ENCODE data around the gene KCNQ5. TPM values are rescaled to one million over a fixed set of nuclear protein-coding genes. Genes with fewer than 3 reads are reported as not detected.

KCNQ5 gene
- polyA plus RNA-seq, 4 donors = 0.24 to 0.41 (median 0.32) TPM

GRCh38 chr6:72941263-72941662 lies 319.4 kb downstream of the KCNQ5 start:
- DNase-seq (ENCODE audit: low read depth in 4 of 4, low spot score in 3 of 4) = no peak

DNA sequence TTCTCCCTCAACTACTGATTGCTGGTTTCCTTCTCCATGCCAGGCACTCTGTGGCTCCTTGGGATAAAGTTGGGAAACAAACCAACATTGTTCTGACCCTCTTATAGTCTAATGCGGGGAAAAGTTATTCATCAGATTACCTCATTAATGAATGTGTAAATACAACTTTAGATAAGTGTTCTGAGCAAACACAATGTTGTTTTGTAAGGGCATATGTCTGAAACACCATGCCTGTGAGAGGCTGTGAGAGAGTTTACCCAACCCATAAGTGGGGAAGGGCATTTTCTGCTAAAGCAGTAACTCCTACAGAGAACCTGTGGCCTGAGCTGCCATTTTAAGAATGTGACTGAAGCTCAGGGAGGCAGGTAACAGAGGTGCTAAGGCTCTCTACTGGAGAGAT lies 319.9 kb downstream of the KCNQ5 start:
- no peak for DNase-seq (ENCODE audit: low read depth in 4 of 4, low spot score in 3 of 4)

GRCh38 chr6:72943699-72944098 lies 321.8 kb downstream of the KCNQ5 start:
- DNase-seq (ENCODE audit: low read depth in 4 of 4, low spot score in 3 of 4) = no peak

DNA sequence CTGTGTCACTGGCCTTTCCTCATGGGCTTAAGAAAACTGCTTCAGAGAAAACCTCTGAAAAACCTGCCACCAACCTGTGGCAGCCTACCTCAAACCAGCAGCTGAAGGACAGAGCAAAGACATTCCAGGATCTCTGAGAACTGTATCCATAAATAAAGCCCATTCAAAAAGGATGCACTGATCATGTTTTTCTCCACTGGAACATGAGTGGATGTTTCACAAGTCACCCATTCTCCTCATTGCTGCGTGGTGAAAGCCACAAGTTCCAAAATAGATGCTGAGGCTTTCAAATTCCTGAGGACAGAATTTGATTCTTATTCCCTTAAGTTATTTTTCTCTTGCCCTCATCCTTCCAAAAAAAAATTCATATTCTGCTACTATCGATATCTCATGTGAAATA lies 322.8 kb downstream of the KCNQ5 start:
- no peak for DNase-seq (ENCODE audit: low read depth in 4 of 4, low spot score in 3 of 4)

DNA sequence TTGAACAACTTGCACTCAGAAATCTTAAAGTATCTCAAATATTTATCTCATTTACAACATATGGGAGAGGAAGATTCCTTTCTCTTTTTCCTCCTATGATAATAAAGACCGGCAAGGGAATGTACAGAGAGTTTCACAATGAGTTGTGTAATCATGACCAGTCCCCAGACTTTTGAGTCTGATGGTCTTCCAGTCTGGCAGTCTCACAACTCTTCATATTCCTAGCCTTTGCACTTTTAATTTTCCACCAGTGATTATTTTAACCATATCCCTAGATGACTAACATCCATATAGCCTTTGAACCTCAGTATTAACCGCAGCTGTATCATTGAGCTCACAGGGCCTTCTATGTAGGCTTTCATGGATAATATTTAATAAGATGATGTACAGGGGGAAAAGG lies 324.9 kb downstream of the KCNQ5 start:
- DNase-seq (ENCODE audit: low read depth in 4 of 4, low spot score in 3 of 4) = no peak

DNA sequence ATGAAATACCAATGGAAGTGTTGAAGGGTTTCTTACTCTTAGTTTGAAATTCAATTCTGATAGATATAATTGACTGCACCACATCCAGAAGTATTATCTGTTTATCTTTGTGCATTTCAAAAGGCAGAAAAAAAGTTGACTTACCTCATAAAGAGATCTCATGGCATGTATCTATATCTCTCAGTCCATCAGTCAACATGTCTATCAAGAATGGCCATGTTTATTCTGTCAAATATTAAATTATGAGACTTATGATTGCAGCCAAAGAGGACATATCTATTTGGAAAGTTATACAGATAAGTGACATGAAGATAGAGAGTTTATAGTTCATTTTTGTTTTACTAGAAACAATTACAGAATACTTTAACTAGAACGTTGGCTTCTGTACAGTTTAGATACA lies 325.7 kb downstream of the KCNQ5 start:
- no peak for DNase-seq (ENCODE audit: low read depth in 4 of 4, low spot score in 3 of 4)

DNA sequence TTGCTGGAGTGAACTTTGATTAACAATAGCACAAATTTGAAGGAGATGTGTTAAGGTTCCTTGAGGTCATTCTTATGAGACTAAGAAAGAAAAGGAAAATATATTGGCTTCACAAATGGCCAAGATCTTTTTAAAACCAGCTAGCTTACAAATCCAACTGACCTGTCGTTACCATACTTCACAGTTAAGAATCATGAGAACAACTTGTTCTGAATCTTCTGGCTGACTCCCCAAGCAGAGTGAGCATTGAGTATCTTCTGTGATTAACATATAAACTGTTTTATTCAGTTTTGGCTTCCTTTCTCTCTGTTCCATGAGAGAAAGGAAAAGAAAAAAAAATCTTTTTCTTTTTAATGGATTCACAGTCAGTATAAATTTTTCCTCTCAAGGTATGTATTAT lies 326.3 kb downstream of the KCNQ5 start:
- no peak for DNase-seq (ENCODE audit: low read depth in 4 of 4, low spot score in 3 of 4)

DNA sequence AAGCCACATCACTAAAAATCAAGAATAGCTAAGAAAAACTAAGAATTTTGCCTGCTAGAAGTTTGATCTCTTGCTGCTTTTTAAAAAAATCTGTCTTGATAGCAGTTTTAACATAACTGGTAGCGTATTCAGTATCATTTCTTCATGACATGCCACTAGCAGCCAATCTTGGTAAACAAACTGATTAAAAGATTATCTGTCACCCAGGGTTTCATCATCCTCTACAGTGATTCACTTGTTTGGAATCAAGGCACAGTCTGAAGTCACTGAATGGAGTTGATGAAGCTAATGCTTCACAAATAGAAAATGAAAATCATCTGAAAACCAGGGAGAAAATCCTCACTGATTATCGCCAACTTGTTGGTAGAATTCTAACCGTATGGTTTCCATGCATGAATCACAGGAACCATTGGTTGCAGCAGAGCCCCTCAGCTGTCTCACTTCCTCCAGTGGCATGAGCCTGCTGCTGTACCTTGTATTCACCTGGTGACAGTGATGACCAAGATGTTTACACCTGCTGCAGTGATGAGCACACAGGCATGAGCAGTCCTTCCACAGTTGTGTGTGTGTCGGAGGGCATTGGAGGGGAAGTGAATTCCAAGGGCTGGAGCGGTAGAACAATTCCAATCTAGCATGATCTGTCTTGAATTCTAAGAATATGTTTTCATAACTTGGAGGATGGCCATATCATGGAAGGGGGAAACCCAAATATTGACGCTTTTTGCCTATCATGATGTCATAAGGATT lies 328.4 kb downstream of the KCNQ5 start:
- DNase-seq (ENCODE audit: low read depth in 4 of 4, low spot score in 3 of 4) = no peak

DNA sequence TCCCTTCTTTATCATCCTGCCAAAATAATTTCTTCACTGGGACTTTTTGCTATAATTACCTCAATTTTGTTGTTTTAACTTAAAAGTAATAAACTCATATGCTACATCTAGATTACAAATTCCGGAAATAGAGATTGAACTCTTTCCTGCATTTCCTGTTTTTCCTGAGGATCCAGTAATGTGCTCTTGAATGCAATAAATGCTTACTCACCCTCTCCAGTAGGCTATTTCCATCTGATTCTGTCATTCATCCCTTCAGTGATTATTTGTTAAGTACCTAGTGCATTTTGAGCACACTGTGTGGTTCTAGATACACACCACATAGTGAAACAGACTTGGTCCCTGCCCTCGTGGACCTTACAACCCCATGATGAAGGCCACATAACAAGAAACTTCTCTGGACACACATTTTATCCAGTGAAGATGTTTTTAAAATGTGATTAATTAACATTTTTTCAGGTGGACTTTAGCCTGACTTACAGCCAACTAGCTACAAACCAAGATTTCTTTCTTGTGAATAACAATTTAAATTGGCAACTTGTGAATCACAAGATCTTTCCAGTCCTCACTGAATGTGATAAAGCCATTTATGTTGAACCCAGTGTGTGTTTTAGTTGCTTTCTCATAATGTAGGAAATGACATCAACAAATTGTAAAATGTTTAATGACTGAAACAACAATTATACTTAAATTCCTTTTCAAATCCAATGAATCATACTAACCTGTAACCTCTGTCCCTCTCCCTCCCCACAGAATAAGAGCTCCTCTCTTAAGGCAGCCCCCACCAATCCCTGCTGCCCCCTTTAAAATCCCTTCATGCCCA lies 331.2 kb downstream of the KCNQ5 start:
- no peak for DNase-seq (ENCODE audit: low read depth in 4 of 4, low spot score in 3 of 4)

GRCh38 chr6:72953971-72954381 lies 332.1 kb downstream of the KCNQ5 start:
- DNase-seq (ENCODE audit: low read depth in 4 of 4, low spot score in 3 of 4) = no peak

DNA sequence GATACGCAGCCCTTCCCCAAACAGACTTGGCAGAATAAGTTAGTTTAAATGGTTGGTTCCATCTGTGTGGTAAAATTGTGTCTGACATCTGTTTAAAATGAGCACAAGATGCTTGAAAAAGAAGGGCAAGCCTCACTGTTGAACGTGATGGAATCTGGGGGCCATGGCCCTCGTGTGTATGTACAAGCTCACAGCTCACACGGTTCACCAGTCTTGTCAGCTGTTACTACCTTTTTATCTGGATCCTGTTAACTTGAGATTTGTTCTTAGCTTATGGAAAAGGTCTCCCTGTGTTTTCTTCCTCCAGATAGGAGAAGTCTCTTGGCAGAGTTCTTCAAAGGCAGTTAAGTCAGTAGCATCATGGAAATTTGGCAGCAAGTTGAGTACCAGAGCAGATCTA lies 332.9 kb downstream of the KCNQ5 start:
- peak in 1 of 4 donors; percentile 18 for DNase-seq (ENCODE audit: low read depth in 4 of 4, low spot score in 3 of 4)

DNA sequence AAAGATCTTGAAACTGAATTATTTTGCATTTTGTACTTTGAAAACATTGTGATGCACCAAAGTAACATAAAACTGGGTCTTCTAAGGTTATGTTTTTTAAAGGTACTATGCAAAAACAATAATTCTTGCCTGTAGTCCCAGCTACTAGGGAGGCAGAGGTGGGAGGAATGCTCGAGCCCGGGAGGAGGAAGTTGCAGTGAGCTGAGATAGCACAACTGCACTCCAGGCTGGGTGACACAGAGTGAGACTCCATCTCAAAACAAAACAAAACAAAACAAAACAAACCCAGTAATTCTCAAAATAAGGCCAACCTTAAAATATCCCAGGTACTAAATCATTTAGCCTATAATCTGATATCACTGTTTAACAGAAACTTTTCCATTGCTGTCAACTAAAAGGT lies 333.8 kb downstream of the KCNQ5 start:
- no peak for DNase-seq (ENCODE audit: low read depth in 4 of 4, low spot score in 3 of 4)

- DNase-seq (ENCODE audit: low read depth in 4 of 4, low spot score in 3 of 4) = no peak
Measured at GRCh38 chr6:72956272-72956671, 334.4 kb downstream of the KCNQ5 start.

DNA sequence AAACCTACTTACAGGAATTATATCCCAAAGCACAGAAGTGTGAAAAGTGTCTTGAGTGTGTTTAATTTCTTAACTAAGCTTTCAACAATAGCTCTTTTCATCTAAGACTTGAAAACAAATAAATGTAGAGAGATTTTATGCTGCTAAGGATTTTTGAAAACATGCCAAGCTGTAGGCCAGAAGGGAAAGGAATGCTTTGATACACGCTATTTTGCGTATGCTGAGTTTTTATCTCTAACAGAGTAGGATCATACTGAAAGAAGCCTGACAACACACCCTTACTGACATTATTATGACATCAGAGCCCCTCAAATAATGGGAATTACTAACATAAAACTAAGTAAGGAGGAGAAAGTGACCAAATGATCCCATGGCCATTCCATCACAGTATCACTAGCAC lies 338.0 kb downstream of the KCNQ5 start:
- no peak for DNase-seq (ENCODE audit: low read depth in 4 of 4, low spot score in 3 of 4)

DNA sequence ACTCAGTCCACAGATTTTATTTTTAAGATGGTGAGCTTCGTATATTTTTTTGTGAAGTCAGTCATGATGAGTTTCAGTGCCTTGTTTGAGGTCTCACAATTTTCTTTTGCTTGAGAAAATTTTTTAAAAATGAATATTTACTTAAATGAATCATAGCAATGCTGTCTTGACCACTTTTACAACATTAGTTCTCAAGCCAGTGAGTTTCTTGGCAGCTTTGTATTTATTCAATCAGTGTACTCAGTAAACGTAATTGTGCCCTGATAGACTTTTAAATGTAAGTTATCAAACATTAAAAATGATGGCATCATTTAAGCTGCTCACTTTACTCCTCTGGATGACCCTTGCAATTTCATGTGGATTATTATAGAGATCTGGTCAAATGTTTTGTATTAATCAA lies 342.1 kb downstream of the KCNQ5 start:
- DNase-seq (ENCODE audit: low read depth in 4 of 4, low spot score in 3 of 4) = no peak

GRCh38 chr6:72966628-72967280 lies 344.9 kb downstream of the KCNQ5 start:
- no peak for DNase-seq (ENCODE audit: low read depth in 4 of 4, low spot score in 3 of 4)

- no peak for DNase-seq (ENCODE audit: low read depth in 4 of 4, low spot score in 3 of 4)
Measured at GRCh38 chr6:72967329-72967728, 345.5 kb downstream of the KCNQ5 start.

GRCh38 chr6:72968704-72969103 lies 346.8 kb downstream of the KCNQ5 start:
- no peak for DNase-seq (ENCODE audit: low read depth in 4 of 4, low spot score in 3 of 4)

- DNase-seq (ENCODE audit: low read depth in 4 of 4, low spot score in 3 of 4) = no peak
Measured at GRCh38 chr6:72969666-72970065, 347.8 kb downstream of the KCNQ5 start.

- DNase-seq (ENCODE audit: low read depth in 4 of 4, low spot score in 3 of 4) = no peak
Measured at GRCh38 chr6:72972579-72972978, 350.7 kb downstream of the KCNQ5 start.

DNA sequence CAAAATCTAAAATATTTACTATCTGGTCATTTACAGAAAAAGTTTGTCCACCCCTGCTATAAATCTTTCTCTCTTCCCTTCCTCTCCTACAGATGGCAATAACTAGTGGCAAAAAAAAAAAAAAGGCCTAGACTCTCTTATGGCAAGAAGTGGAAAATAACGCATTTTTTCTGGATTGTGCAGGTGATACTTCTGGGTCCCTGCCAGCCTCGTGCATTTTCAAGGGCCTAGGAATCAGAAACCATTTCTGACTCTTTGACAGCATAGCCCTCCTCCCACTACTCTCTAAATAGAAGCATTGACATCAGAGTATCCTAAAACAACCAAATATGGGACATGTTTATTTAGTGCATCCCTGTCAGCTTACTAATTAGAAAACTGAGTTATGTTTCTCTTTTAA lies 352.4 kb downstream of the KCNQ5 start:
- DNase-seq (ENCODE audit: low read depth in 4 of 4, low spot score in 3 of 4) = no peak

DNA sequence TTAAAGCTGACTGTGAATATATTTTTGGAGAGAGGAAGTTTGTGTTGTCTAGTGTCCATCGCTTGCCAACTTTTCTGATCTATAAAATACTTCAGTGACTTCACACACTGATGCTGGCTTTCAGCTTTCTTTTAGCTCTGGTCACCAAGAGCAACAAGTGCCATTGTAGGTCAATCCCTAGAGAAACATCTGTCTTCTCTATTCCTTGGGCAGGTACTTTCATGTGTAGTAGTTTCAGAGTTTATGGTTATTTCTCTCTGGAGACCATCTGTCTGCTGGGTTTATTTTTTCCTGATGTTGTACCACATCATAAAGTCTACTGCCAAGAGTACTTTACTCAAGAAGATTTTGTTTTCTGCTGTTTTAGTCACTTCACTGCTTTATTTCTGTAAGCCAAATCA lies 353.5 kb downstream of the KCNQ5 start:
- DNase-seq (ENCODE audit: low read depth in 4 of 4, low spot score in 3 of 4) = no peak

Measured in right renal pelvis (tissue), 4 donors.